HepG2 (cell line): Measurements from ENCODE around the gene ADAM22. TPM values are rescaled to one million over a fixed set of nuclear protein-coding genes. Genes with fewer than 3 reads are reported as not detected.

Experiments
- ATAC-seq: fragments of 200-7000 bp; cut with Tn5 transposase; 3 replicates; pipeline ENCODE4 v1.9.1; 2020; ENCODE audit warnings: mild to moderate bottlenecking, moderate library complexity
- BruUV-seq: library from RNA; stranded (reverse); fragments of 400-500 nt; replicated peaks from 2 replicates; lab custom pipeline; 2021; lab: Mats Ljungman, UMichigan
- CTCF ChIA-PET: fragments of 300-600 bp; formaldehyde crosslinking; extraction: SDS; loops from one replicate; lab custom pipeline; 2021; ENCODE audit warnings: low total read pairs, inconsistent platforms, low intra/inter-chr PET ratio; lab: Yijun Ruan, JAX
- POLR2A ChIA-PET: fragments of 350-600 bp; sonication (Branson Sonifier 250); formaldehyde crosslinking; loops from one replicate; lab custom pipeline; 2020; ENCODE audit warnings: antibody characterized with exemption, inconsistent platforms; lab: Yijun Ruan, JAX
- DNase-seq: peaks from one replicate; pipeline ENCODE4 v3.0.0-alpha.2; 2015; ENCODE audit warnings: low spot score
- FAIRE-seq: peaks from 3 replicates; lab custom pipeline; 2011; peaks lifted over from hg19 to GRCh38; lab: Jason Lieb, UNC
- H2AFZ ChIP-seq: one replicate; pipeline ENCODE4 v1.6.1; 2011; ENCODE audit warnings: low read length, inconsistent platforms
- H3K27ac ChIP-seq: fragments of 300-600 bp; 3 replicates; pipeline ENCODE4 v1.8.0; 2011; ENCODE audit warnings: mixed run types, mild to moderate bottlenecking, mixed read lengths, low read length, inconsistent platforms; ENCODE audit not compliant: insufficient read depth; ENCODE audit errors: extremely low read length
- H3K27me3 ChIP-seq, 2 experiments: fragments of 200-600 bp in 1 of 2; 2 replicates in 1 of 2; 3 replicates in 1 of 2; pipeline versions ENCODE4 v1.6.0 to v1.8.0; 2011; ENCODE audit warnings: low read length in 2 of 2, mild to moderate bottlenecking in 2 of 2, moderate library complexity in 2 of 2, inconsistent platforms in 1 of 2; ENCODE audit not compliant: insufficient read depth in 2 of 2, control insufficient read depth in 1 of 2
- H3K36me3 ChIP-seq, 2 experiments: fragments of 200-600 bp in 1 of 2; replicated peaks in 1 of 2; 2 replicates in 1 of 2; 3 replicates in 1 of 2; pipeline versions ENCODE4 v1.5.1 to v1.8.0; 2011; ENCODE audit warnings: low read length in 2 of 2, inconsistent platforms in 1 of 2; ENCODE audit not compliant: insufficient read depth in 2 of 2, control insufficient read depth in 1 of 2
- H3K4me1 ChIP-seq: 2 replicates; pipeline ENCODE4 v1.5.1; 2012; ENCODE audit warnings: low read length, inconsistent platforms; ENCODE audit not compliant: insufficient read depth
- H3K4me2 ChIP-seq: 2 replicates; pipeline ENCODE4 v1.6.0; 2011; ENCODE audit warnings: low read depth, low read length, inconsistent platforms
- H3K4me3 ChIP-seq, 3 experiments: fragments of 200-600 bp in 1 of 3; sonication (generic), shearing (Covaris generic) in 1 of 3; replicated peaks in 1 of 3; 2 replicates each; pipeline ENCODE4 v1.5.1; 2011 to 2016; ENCODE audit warnings: low read length in 3 of 3, inconsistent platforms in 2 of 3, low read depth in 2 of 3, mild to moderate bottlenecking in 2 of 3, control low read depth in 1 of 3, mixed read lengths in 1 of 3; ENCODE audit not compliant: insufficient read depth in 1 of 3
- H3K79me2 ChIP-seq: one replicate; pipeline ENCODE4 v1.6.1; 2011; ENCODE audit warnings: low read length, inconsistent platforms; ENCODE audit not compliant: insufficient read depth
- H3K9ac ChIP-seq: 2 replicates; pipeline ENCODE4 v1.6.0; 2011; ENCODE audit warnings: mild to moderate bottlenecking, low read depth, low read length, inconsistent platforms; ENCODE audit not compliant: insufficient read depth
- H3K9me3 ChIP-seq: 2 replicates; pipeline ENCODE4 v1.5.1; 2012; ENCODE audit warnings: mild to moderate bottlenecking, low read length
- H4K20me1 ChIP-seq: 2 replicates; pipeline ENCODE4 v1.6.0; 2011; ENCODE audit warnings: inconsistent platforms, mild to moderate bottlenecking, low read length, moderate library complexity; ENCODE audit not compliant: insufficient read depth
- AHR ChIP-seq: IDR thresholded peaks from 2 replicates; pipeline ENCODE4 v1.6.1; 2018; ENCODE audit warnings: missing genetic modification reagents, missing compliant biosample characterization
- ARID5B ChIP-seq: IDR thresholded peaks from 2 replicates; pipeline ENCODE4 v1.4.0; 2020; ENCODE audit warnings: mild to moderate bottlenecking, missing genetic modification reagents
- CREB3 ChIP-seq: sonication (generic); formaldehyde crosslinking; IDR thresholded peaks from 2 replicates; pipeline ENCODE4 v1.5.0; 2020; ENCODE audit warnings: missing genetic modification reagents
- FOXK2 ChIP-seq: fragments of 450-650 bp; IDR thresholded peaks from 2 replicates; pipeline ENCODE4 v1.6.1; 2016
- FOXP4 ChIP-seq: sonication (generic); formaldehyde crosslinking; IDR thresholded peaks from 2 replicates; pipeline ENCODE4 v1.4.0; 2020; ENCODE audit warnings: missing genetic modification reagents
- IRF1 ChIP-seq: sonication (generic); formaldehyde crosslinking; IDR thresholded peaks from 2 replicates; pipeline ENCODE4 v1.4.0; 2020; ENCODE audit warnings: low read depth, mild to moderate bottlenecking, missing genetic modification reagents
- JARID2 ChIP-seq: sonication (generic); formaldehyde crosslinking; IDR thresholded peaks from 2 replicates; pipeline ENCODE4 v1.8.1; 2023; ENCODE audit warnings: missing genetic modification reagents, inconsistent platforms; ENCODE audit not compliant: insufficient replicate concordance
- MXD1 ChIP-seq: sonication (generic); formaldehyde crosslinking; IDR thresholded peaks from 2 replicates; pipeline ENCODE4 v1.4.0; 2020; ENCODE audit warnings: mild to moderate bottlenecking, missing genetic modification reagents
- POGK ChIP-seq: sonication (generic); formaldehyde crosslinking; conservative IDR thresholded peaks from 2 replicates; pipeline ENCODE4 v1.8.0; 2022; ENCODE audit warnings: mild to moderate bottlenecking, moderate library complexity, missing genetic modification reagents
- ZNF776 ChIP-seq: sonication (generic); formaldehyde crosslinking; IDR thresholded peaks from 2 replicates; pipeline ENCODE4 v1.4.0; 2020; ENCODE audit warnings: mild to moderate bottlenecking, missing genetic modification reagents
- WGBS: methylation state at CpG from one replicate; pipeline ENCODE4 v1.1.6; 2017; ENCODE audit warnings: low lambda C conversion rate; 5-methylcytosine and 5-hydroxymethylcytosine counted together
- in situ Hi-C: cut with HindIII; loops from 2 replicates; pipeline ENCODE4 v1.10.0; 2017; ENCODE audit warnings: low pct_unique_long_range_greater_than_20kb; ENCODE audit not compliant: extremely low pct_ligation_motif_present
- intact Hi-C: fragments of 100-400 bp; cut with micrococcal nuclease; formaldehyde crosslinking; loops from one replicate; pipeline ENCODE4 v1.10.0; 2022; ENCODE audit not compliant: unreplicated experiment
- polyA plus RNA-seq, 8 experiments: library from polyadenylated mRNA; depleted of rRNA in 3 of 8; stranded (reverse) in 7 of 8; unstranded in 1 of 8; fragments of >200 nt; fragmentation: Illumina TruSeq in 4 of 8; extraction: Trizol in 4 of 8; gene quantifications; 2 replicates each; pipeline versions ENCODE4 v1.2.1 to v1.2.3, GENCODE V29; 2011 to 2016; ENCODE audit warnings: low read depth in 4 of 8, missing spikeins in 1 of 8, mixed read lengths in 1 of 8; ENCODE audit not compliant: insufficient read depth in 1 of 8
- total RNA-seq, 5 experiments: library from RNA; depleted of rRNA; stranded (reverse); fragments of >200 nt; fragmentation: Illumina TruSeq; extraction: Trizol; gene quantifications; 2 replicates each; pipeline ENCODE4 v1.2.3, GENCODE V29; 2016; ENCODE audit warnings: low read depth in 1 of 5

ADAM22 gene
- total and polyA plus RNA-seq, 2 of the 13 experiments (the other 11 are each of a cell fraction or from before 2014, with no cell fraction given): 1.9 to 6.7 TPM

- no peak for TF ChIP-seq AHR
- TF ChIP-seq POGK (CRISPR knock-in tag): no peak
- TF ChIP-seq IRF1 (CRISPR knock-in tag): no peak
- TF ChIP-seq CREB3 (CRISPR knock-in tag): no peak
- no peak for TF ChIP-seq ARID5B (CRISPR knock-in tag)
- no peak for TF ChIP-seq JARID2 (CRISPR knock-in tag)
- TF ChIP-seq ZNF776: no peak
- TF ChIP-seq FOXK2: no peak
- TF ChIP-seq MXD1: no peak
- TF ChIP-seq FOXP4 (CRISPR knock-in tag): no peak
- Histone ChIP-seq H3K36me3 (peaks cover 7 to 62% of the 10 kb centered on the region in 2 experiments), H3K4me1 (no peaks in the 10 kb centered on the region), H3K9ac (no peak overlapping the region), H3K27me3 (no peaks in the 10 kb centered on the region), H2AFZ (no peak overlapping the region), H3K4me2 (no peak overlapping the region), H3K4me3 (no peak overlapping the region), H3K9me3 (no peaks in the 10 kb centered on the region), H3K79me2 (peaks cover 4% of the 10 kb centered on the region), H4K20me1 (no peaks in the 10 kb centered on the region), H3K27ac (no peak overlapping the region)
- no peak for ATAC-seq
- CTCF ChIA-PET: no interaction called here
- POLR2A ChIA-PET: no interaction called here
- in situ Hi-C loops (no loop called here), intact Hi-C loops (no loop called here)
- FAIRE-seq: no peak
- BruUV-seq: no TSS peak
- 95% methylated on average over 2 of the region's 2 CpGs for WGBS
- no peak for DNase-seq
These were observed 38.7 kb upstream of the ADAM22 start for GRCh38 chr7:87895363-87895762.
